ENCODE results near the gene HECA. TPM values are rescaled to one million over a fixed set of nuclear protein-coding genes. Genes with fewer than 3 reads are reported as not detected.

Gene HECA
- total RNA-seq, 1 donor: 22.9 TPM

DNA sequence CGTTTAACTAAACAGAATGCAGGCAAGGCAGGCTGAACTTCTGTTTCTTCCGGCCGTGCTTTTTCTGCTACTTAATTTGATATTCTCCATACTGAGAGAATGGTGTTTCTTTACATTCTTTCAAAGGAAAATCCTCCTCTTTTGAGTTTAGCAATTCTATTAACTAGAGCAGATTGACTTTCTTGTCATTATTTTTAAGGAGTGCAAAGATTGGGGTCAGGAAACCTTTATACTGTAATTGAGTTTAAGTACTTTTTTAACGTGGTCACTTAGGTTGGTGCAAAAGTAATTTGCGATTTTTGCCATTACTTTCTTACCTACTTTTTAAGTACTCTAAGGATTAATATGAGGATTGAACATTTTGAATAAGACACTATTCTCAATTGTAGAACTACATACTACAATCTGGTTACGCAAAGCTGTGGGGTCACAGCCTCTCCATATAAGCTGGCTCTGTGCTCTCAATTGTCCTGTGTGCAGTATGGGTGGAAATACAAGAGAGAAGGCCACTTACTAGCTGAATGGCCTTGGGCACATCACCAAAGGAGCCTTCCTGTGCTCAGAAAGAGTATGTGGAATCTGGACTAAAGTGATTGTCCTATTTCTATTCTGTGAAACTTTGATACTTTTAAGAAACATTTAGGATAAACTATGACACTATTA lies 16.7 kb downstream of the HECA start:
- no peak overlapping the region for H3K4me3 ChIP-seq (ENCODE audit: low read depth, low read length)
- DNase-seq (ENCODE audit: low read depth): no peak
- TF ChIP-seq, protein P1, sequence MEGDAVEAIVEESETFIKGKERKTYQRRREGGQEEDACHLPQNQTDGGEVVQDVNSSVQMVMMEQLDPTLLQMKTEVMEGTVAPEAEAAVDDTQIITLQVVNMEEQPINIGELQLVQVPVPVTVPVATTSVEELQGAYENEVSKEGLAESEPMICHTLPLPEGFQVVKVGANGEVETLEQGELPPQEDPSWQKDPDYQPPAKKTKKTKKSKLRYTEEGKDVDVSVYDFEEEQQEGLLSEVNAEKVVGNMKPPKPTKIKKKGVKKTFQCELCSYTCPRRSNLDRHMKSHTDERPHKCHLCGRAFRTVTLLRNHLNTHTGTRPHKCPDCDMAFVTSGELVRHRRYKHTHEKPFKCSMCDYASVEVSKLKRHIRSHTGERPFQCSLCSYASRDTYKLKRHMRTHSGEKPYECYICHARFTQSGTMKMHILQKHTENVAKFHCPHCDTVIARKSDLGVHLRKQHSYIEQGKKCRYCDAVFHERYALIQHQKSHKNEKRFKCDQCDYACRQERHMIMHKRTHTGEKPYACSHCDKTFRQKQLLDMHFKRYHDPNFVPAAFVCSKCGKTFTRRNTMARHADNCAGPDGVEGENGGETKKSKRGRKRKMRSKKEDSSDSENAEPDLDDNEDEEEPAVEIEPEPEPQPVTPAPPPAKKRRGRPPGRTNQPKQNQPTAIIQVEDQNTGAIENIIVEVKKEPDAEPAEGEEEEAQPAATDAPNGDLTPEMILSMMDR (IDR thresholded peaks at IDR 0.05; ENCODE audit: insufficient read depth, low read depth, low read length): no peak

DNA sequence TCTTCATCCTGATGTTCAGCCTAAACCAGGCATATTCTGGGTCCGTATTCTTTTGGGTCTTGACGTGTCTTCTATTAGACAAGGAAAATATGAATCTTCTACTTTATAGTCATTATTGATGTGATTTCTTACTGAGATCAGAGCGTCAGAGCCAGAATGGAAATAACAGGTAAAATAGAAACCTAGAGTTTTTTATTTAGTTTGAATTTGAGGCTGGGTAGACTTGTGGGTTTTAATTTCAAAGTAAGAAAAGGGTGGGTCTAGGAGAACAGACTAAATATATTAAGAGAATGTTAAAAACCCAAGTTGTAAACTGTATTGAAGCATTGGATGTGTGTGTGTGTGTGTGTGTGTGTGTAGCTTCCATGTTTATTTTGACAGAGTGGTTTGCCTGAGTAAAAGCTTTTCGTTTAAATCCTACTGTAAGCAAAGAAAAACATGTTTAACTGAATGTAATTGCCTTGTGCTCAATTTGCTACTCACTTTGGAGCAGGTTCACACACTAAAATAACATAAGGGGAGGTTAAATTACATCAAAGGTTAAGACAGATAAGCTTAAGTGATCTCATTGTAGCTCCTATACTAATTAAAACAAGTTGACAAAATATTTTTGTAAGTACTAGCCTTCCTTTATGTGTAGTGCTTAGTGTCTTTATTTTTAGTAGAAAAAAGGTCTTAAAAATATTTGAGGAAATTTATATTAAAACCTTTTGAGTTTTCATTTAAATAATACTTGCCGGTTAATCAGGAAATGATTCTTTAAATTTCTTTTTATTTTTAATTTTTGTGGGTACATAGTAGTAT lies 17.4 kb downstream of the HECA start:
- H3K4me3 ChIP-seq (ENCODE audit: low read depth, low read length): no peak overlapping the region
- peak; percentile 28 for DNase-seq (ENCODE audit: low read depth)
- TF ChIP-seq, protein P1 (IDR thresholded peaks at IDR 0.05; ENCODE audit: insufficient read depth, low read depth, low read length): no peak

DNA sequence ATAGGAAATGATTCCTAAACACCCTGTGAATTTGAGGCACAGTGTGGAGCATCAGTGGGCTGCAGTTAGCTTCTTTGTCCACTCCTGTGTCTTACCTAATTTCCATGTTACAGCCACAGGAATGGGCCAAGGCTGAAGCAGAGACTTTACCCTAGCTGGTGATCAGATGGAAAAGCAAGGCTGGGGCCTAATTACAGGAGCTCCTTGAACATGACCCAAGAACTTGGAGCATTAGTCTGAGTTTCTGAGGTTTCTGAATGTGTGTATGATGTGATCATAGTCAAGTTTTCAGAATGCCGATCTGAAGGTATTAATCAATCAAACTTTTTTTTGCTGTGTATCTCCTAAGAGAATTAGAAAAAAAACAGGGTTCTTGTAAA lies 18.0 kb downstream of the HECA start:
- DNase-seq (ENCODE audit: low read depth): no peak
- H3K4me3 ChIP-seq (ENCODE audit: low read depth, low read length): no peak overlapping the region
- TF ChIP-seq, protein P1 (IDR thresholded peaks at IDR 0.05; ENCODE audit: insufficient read depth, low read depth, low read length): no peak

DNA sequence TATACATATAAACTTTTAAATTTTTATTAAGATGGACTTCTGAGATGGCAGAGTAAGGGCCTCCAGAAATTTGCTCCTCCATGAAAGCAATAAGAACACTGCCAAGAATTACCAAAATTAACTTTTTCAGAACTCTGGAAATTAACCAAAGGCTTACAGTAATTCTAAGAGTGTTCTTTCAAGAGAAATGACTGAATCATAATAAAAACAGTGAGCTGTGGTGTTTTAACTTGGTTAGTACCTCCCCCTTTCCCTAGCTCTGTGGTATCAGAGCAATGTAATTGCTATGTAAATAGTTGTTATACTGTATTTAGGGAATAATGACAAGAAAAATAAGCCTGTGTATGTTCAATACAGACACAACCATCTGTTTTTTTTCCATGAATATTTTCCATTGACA lies 19.0 kb downstream of the HECA start:
- TF ChIP-seq, protein P1 (IDR thresholded peaks at IDR 0.05; ENCODE audit: insufficient read depth, low read depth, low read length): no peak
- H3K4me3 ChIP-seq (ENCODE audit: low read depth, low read length): no peak overlapping the region
- DNase-seq (ENCODE audit: low read depth): peak; percentile 53

DNA sequence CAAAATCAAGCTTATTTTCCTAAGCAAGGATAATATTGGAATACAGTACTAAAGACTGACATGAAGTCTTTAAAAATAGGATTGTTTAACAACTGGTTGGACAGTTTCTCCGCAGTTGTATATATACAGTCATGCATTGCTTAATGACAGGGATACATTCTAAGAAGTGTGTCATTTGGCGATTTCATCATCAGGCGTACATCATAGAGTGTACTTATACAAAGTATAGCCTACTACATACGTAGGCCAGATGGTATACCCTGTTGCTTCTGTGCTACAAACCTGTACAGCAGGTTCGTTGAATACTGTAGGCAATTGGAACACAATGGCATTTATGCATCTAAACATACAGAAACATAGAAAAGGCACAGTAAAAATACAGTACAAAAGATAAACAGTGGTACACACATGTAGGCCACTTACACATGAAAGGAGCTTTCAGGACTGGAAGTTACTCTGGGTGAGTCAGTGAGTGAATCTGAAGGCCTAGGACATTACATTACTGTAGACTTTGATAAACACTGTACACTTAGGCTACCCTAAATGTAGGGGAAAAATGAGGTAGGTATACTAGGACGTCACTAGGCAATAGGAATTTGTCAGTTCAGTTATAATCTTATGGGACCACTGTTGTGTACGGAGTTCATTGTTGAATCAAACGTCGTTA lies 20.1 kb downstream of the HECA start:
- no peak for DNase-seq (ENCODE audit: low read depth)
- H3K4me3 ChIP-seq (ENCODE audit: low read depth, low read length): no peak overlapping the region
- TF ChIP-seq, protein P1 (IDR thresholded peaks at IDR 0.05; ENCODE audit: insufficient read depth, low read depth, low read length): no peak

DNA sequence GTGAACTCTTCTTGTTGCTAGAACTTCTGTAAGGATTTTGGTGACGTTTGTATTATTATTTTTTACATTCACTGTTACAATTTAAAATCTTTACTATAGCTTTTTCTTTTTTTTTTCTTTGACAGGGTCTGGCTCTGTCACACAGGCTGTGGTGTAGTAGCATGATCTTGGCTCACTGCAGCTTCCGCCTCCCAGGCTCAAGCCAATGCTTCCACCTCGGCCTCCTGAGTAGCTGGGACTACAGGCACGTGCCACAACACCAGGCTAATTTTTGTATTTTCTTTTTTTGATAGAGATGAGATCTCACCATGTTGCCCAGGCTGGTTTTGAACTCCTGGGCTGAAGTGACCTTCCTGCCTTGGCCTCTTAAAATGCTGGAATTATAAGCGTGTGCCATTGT lies 21.2 kb downstream of the HECA start:
- TF ChIP-seq, protein P1 (IDR thresholded peaks at IDR 0.05; ENCODE audit: insufficient read depth, low read depth, low read length): no peak
- no peak for DNase-seq (ENCODE audit: low read depth)
- H3K4me3 ChIP-seq (ENCODE audit: low read depth, low read length): no peak overlapping the region
